Naive thymus-derived CD4-positive, alpha-beta T cell (primary cell): ENCODE measurements around the gene ETS1. TPM values are rescaled to one million over a fixed set of nuclear protein-coding genes. Genes with fewer than 3 reads are reported as not detected.

Source experiments
- ATAC-seq: fragments of 150-1000 bp; cut with Tn5 transposase; 2 replicates; pipeline ENCODE4 v1.10.0; 2021; ENCODE audit warnings: mild to moderate bottlenecking, moderate library complexity
- CTCF ChIA-PET: fragments of 350-600 bp; sonication (Branson Sonifier 250); formaldehyde crosslinking; loops from one replicate; lab custom pipeline; 2021; ENCODE audit warnings: antibody characterized with exemption; lab: Charles Lee
- POLR2A ChIA-PET: fragments of 350-600 bp; sonication (Branson Sonifier 250); formaldehyde crosslinking; loops from one replicate; lab custom pipeline; 2021; ENCODE audit warnings: antibody characterized with exemption, inconsistent platforms; lab: Charles Lee
- DNase-seq, 9 donors: peaks; one replicate each; pipeline versions ENCODE4 v3.0.0 to v3.0.0-alpha.2; 2020 to 2022; ENCODE audit warnings: mixed read lengths in 1 of 9
- H3K27ac ChIP-seq: one replicate; pipeline ENCODE4 v1.7.0; 2013; ENCODE audit warnings: mild to moderate bottlenecking, low read depth, low read length, moderate library complexity
- H3K27me3 ChIP-seq, 2 donors: one replicate each; pipeline ENCODE4 v1.7.0; 2013; ENCODE audit warnings: low read length in 2 of 2, mild to moderate bottlenecking in 2 of 2, moderate library complexity in 2 of 2; ENCODE audit not compliant: control insufficient read depth in 2 of 2, insufficient read depth in 2 of 2
- H3K36me3 ChIP-seq, 3 experiments: 1 replicate in 2 of 3; 2 replicates in 1 of 3; pipeline ENCODE4 v1.7.0; 2013; ENCODE audit warnings: low read length in 3 of 3, mild to moderate bottlenecking in 3 of 3, moderate library complexity in 1 of 3; ENCODE audit not compliant: insufficient read depth in 3 of 3, control insufficient read depth in 2 of 3
- H3K4me1 ChIP-seq, 2 donors: one replicate each; pipeline ENCODE4 v1.7.0; 2013; ENCODE audit warnings: low read length in 2 of 2, mild to moderate bottlenecking in 2 of 2, moderate library complexity in 1 of 2; ENCODE audit not compliant: control insufficient read depth in 2 of 2, insufficient read depth in 2 of 2
- H3K4me3 ChIP-seq: 2 replicates; pipeline ENCODE4 v1.7.0; 2013; ENCODE audit warnings: mild to moderate bottlenecking, low read length
- H3K9me3 ChIP-seq, 3 experiments: 1 replicate in 2 of 3; 2 replicates in 1 of 3; pipeline ENCODE4 v1.7.0; 2013; ENCODE audit warnings: low read length in 3 of 3; ENCODE audit not compliant: control insufficient read depth in 2 of 3
- H3K27ac Mint-ChIP-seq, 9 donors: one replicate each; pipeline ENCODE4 v1.8.0; 2020 to 2022; ENCODE audit warnings: mixed read lengths in 9 of 9, mild to moderate bottlenecking in 8 of 9, moderate library complexity in 5 of 9, inconsistent platforms in 2 of 9
- H3K27me3 Mint-ChIP-seq, 5 donors: one replicate each; pipeline ENCODE4 v1.8.0; 2021 to 2022; ENCODE audit warnings: mixed read lengths in 5 of 5, mild to moderate bottlenecking in 1 of 5
- H3K36me3 Mint-ChIP-seq, 5 donors: one replicate each; pipeline ENCODE4 v1.8.0; 2020 to 2022; ENCODE audit warnings: mixed read lengths in 5 of 5, mild to moderate bottlenecking in 3 of 5, inconsistent platforms in 1 of 5
- H3K4me1 Mint-ChIP-seq, 7 donors: one replicate each; pipeline ENCODE4 v1.8.0; 2020 to 2022; ENCODE audit warnings: mixed read lengths in 7 of 7, mild to moderate bottlenecking in 3 of 7, inconsistent platforms in 1 of 7
- H3K4me3 Mint-ChIP-seq, 10 donors: one replicate each; pipeline ENCODE4 v1.8.0; 2020 to 2022; ENCODE audit warnings: mild to moderate bottlenecking in 10 of 10, mixed read lengths in 10 of 10, moderate library complexity in 6 of 10, inconsistent platforms in 2 of 10
- H3K9me3 Mint-ChIP-seq, 11 donors: one replicate each; pipeline ENCODE4 v1.8.0; 2020 to 2022; ENCODE audit warnings: mixed read lengths in 11 of 11, mild to moderate bottlenecking in 4 of 11, inconsistent platforms in 1 of 11, moderate library complexity in 1 of 11
- intact Hi-C, 2 donors: fragments of 100-400 bp; cut with micrococcal nuclease; formaldehyde crosslinking; loops; one replicate each; pipeline ENCODE4 v1.15.1; 2023
- polyA plus RNA-seq, 2 donors: library from polyadenylated mRNA; unstranded; fragments of 300-500 nt; fragmentation: Illumina TruSeq; gene quantifications; one replicate each; pipeline ENCODE4 v1.2.3, GENCODE V29; 2021
- total RNA-seq, 6 experiments: library from RNA in 5 of 6; stranded (reverse) in 5 of 6; gene quantifications; 1 replicate in 5 of 6; 2 replicates in 1 of 6; pipeline ENCODE4 v1.2.3 and lab custom pipeline; 2021 to 2026

The ETS1 gene
- total and polyA plus RNA-seq, 7 experiments from 2014 or later = 514 to 871 (median 676) TPM

GRCh38 chr11:128546916-128547315, 40.4 kb downstream of the ETS1 start:
- Histone ChIP-seq H3K27ac (peak overlapping the region; percentile 76), H3K9me3 (no peaks in the 10 kb centered on the region), H3K36me3 (no peaks in the 10 kb centered on the region), H3K4me3 (no peak overlapping the region), H3K27me3 (no peaks in the 10 kb centered on the region), H3K4me1 (peaks cover 21 to 69% of the 10 kb centered on the region in 2 donors)
- DNase-seq (no peak), ATAC-seq (no peak)
- Mint-ChIP-seq H3K4me3 (peak overlapping the region; percentile 46 to 97 (median 88)), H3K36me3 (peaks cover 0 to 3% (median 0%) of the 10 kb centered on the region in 5 donors), H3K9me3 (no peaks in the 10 kb centered on the region), H3K4me1 (peaks cover 45 to 95% (median 90%) of the 10 kb centered on the region in 7 donors), H3K27ac (peak overlapping the region; percentile 40 to 99 (median 93)), H3K27me3 (no peaks in the 10 kb centered on the region)
- CTCF ChIA-PET = interaction anchor here (1.0 kb wide), 1 partner anchor 13 kb away, joined by 3 read pairs; no protein-coding TSS in a partner anchor
- intact Hi-C loops = no loop called here
- POLR2A ChIA-PET = interaction anchor here (0.7 to 15.5 kb wide), 9 partner anchors 8 to 299 kb away, joined by 3 to 380 read pairs (median 5); no protein-coding TSS in a partner anchor

- Histone ChIP-seq H3K9me3 (no peaks in the 10 kb centered on the region), H3K4me1 (peaks cover 7 to 45% of the 10 kb centered on the region in 2 donors), H3K4me3 (no peak overlapping the region), H3K27me3 (no peaks in the 10 kb centered on the region), H3K27ac (peak overlapping the region; percentile 44), H3K36me3 (no peaks in the 10 kb centered on the region)
- H3K4me3 Mint-ChIP-seq = peak overlapping the region; percentile 15 to 93 (median 82)
- peaks cover 0 to 3% (median 0%) of the 10 kb centered on the region in 5 donors for H3K36me3 Mint-ChIP-seq
- peak overlapping the region in 8 of 9 donors; percentile 55 to 99 (median 90) for H3K27ac Mint-ChIP-seq
- intact Hi-C loops = loop anchor here in 1 of 2 donors (1.0 kb wide), 1 partner anchor 8 kb away; no protein-coding TSS in a partner anchor
- ATAC-seq = peak; percentile 72
- H3K9me3 Mint-ChIP-seq = no peaks in the 10 kb centered on the region
- DNase-seq = peak in 7 of 9 donors; percentile 30 to 46 (median 38)
- H3K4me1 Mint-ChIP-seq = peaks cover 33 to 79% (median 74%) of the 10 kb centered on the region in 7 donors
- peaks cover 0 to 3% (median 0%) of the 10 kb centered on the region in 5 donors for H3K27me3 Mint-ChIP-seq
- CTCF ChIA-PET = interaction anchor here (0.8 to 1.8 kb wide), 8 partner anchors 9 to 261 kb away, joined by 3 to 6 read pairs (median 4); no protein-coding TSS in a partner anchor
- POLR2A ChIA-PET = interaction anchor here (0.6 to 15.5 kb wide), 15 partner anchors 9 to 286 kb away, joined by 3 to 380 read pairs (median 5); no protein-coding TSS in a partner anchor
Measured at GRCh38 chr11:128544471-128545051, 42.8 kb downstream of the ETS1 start.

DNA sequence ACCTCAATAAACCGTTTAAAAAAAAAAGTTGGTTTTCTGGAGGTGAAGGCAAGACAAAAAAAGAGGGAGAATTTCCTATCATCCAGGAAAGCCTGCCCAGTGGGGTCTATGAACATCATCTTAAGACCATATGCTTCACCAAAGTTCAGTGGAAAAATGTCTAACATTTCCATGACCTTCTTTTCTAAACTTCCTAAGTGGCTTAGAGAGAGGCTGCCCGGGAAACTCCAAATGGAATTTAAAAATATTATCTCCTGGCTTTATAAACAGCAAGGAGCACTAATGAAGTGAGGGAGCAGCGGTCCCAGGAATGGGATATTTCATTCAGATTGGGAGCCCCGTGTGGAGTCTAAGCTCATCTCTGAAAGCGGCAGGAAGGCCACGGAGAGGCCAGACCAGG, 46.9 kb downstream of the ETS1 start:
- CTCF ChIA-PET = interaction anchor here (0.6 to 0.9 kb wide), 2 partner anchors 14 to 118 kb away, joined by 5 to 6 read pairs; no protein-coding TSS in a partner anchor
- ATAC-seq = no peak
- H3K27ac ChIP-seq = no peak overlapping the region
- peaks cover 0 to 3% (median 0%) of the 10 kb centered on the region in 11 donors for H3K9me3 Mint-ChIP-seq
- H3K9me3 ChIP-seq = no peaks in the 10 kb centered on the region
- no peak overlapping the region for H3K4me3 ChIP-seq
- no peak overlapping the region for H3K4me3 Mint-ChIP-seq
- peaks cover 0 to 12% (median 0%) of the 10 kb centered on the region in 5 donors for H3K27me3 Mint-ChIP-seq
- H3K27me3 ChIP-seq = no peaks in the 10 kb centered on the region
- DNase-seq = no peak
- H3K36me3 Mint-ChIP-seq = peaks cover 0 to 5% (median 0%) of the 10 kb centered on the region in 5 donors
- POLR2A ChIA-PET = interaction anchor here (0.9 to 15.5 kb wide), 3 partner anchors 10 to 17 kb away, joined by 3 to 380 read pairs (median 4); no protein-coding TSS in a partner anchor
- no peaks in the 10 kb centered on the region for H3K36me3 ChIP-seq
- intact Hi-C loops = loop anchor here in 1 of 2 donors (1.0 kb wide), 1 partner anchor 8 kb away; no protein-coding TSS in a partner anchor
- peak overlapping the region in 2 of 9 donors; percentile 86 to 92 for H3K27ac Mint-ChIP-seq
- H3K4me1 Mint-ChIP-seq = peaks cover 11 to 64% (median 45%) of the 10 kb centered on the region in 7 donors
- H3K4me1 ChIP-seq = peaks cover 0 to 20% of the 10 kb centered on the region in 2 donors

DNA sequence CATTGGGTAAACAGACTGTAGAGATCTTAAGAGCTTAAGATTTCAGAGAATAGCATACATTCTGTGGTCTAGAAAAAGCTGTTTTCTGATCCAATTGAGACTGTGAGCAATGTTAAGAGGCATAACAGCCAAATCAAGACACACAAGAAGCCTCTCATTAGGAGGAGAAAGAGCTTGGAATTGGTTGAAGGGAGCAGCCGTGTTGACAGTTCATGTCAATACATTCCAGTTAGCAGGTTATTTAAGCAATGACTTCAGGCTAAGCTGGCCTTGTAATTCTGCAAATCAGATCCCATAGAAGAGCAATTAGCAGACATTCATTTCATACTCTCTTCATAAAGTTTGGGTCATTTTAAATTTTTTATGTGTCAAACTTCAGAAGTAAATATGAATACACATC, 50.9 kb downstream of the ETS1 start:
- H3K36me3 Mint-ChIP-seq = peaks cover 0 to 16% (median 0%) of the 10 kb centered on the region in 5 donors
- CTCF ChIA-PET = interaction anchor here (1.1 to 2.0 kb wide), 5 partner anchors 8 to 213 kb away, joined by 3 to 12 read pairs (median 3); no protein-coding TSS in a partner anchor

DNA sequence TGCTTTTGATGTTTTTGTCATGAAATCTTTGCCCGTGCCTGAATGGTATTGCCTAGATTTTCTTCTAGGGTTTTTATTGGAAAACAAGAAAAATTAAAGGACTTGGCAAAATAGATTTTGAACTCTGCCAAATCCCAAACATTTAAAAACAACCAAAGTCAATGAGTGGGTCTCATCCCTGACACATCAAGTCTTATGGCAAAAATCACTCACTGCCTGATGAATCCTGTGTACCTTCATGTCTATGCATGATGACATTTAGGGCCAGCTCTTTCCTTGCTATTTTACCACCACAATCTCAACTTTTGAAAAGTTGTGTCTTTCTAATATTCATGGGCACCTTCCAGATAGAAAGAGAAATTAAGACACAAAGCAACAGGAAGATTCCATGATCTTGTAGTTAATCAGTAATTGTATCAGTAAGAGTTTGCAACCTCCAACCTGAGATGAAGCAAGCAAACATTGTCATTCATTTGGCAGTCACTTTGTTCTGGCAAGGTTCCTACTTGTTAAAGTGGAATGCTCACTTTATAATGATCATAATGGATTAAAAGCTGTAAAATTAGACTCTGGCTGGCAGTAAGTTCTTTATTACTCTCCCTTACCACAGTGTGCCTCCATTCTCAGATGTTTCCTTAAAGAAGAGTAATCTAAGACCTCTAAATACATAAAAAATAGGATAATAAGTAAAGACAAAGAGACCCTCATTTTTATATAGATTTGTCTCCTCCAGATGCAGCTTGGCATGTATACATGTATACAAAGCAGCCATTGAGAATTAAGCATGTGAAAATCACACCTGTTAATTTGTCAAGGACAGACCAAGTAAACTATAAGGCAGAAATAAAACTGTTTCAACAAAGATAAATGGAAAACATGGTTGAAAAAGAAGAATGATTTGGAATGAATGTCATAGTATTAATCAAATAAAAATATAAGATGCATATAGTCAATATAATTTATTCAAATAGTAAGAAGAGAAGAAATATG, 51.6 kb downstream of the ETS1 start:
- no peak overlapping the region for H3K27ac ChIP-seq
- intact Hi-C loops = loop anchor here in 1 of 2 donors (1.0 kb wide), 2 partner anchors 8 to 9 kb away; no protein-coding TSS in a partner anchor
- no peaks in the 10 kb centered on the region for H3K4me1 ChIP-seq
- Mint-ChIP-seq H3K27ac (peak overlapping the region in 2 of 9 donors; percentile 32 to 80), H3K27me3 (peaks cover 0 to 15% (median 0%) of the 10 kb centered on the region in 5 donors), H3K4me3 (no peak overlapping the region), H3K4me1 (peaks cover 7 to 59% (median 21%) of the 10 kb centered on the region in 7 donors), H3K9me3 (peaks cover 0 to 9% (median 0%) of the 10 kb centered on the region in 11 donors), H3K36me3 (peaks cover 0 to 16% (median 0%) of the 10 kb centered on the region in 5 donors)
- H3K4me3 ChIP-seq = no peak overlapping the region
- H3K36me3 ChIP-seq = no peaks in the 10 kb centered on the region
- CTCF ChIA-PET = interaction anchor here (1.2 kb wide), 1 partner anchor 212 kb away, joined by 3 read pairs; no protein-coding TSS in a partner anchor
- ATAC-seq = no peak
- no peaks in the 10 kb centered on the region for H3K9me3 ChIP-seq
- H3K27me3 ChIP-seq = no peaks in the 10 kb centered on the region
- no peak for DNase-seq
- POLR2A ChIA-PET = interaction anchor here (0.6 to 15.5 kb wide), 6 partner anchors 10 to 64 kb away, joined by 3 to 380 read pairs (median 4); no protein-coding TSS in a partner anchor

More for the DNA sequence above, 50.9 kb downstream of the ETS1 start:
- ATAC-seq = no peak
- POLR2A ChIA-PET = interaction anchor here (1.1 to 15.5 kb wide), 4 partner anchors 9 to 65 kb away, joined by 3 to 380 read pairs (median 16); no protein-coding TSS in a partner anchor
- peaks cover 0 to 15% (median 0%) of the 10 kb centered on the region in 5 donors for H3K27me3 Mint-ChIP-seq
- Histone ChIP-seq H3K4me3 (no peak overlapping the region), H3K27ac (no peak overlapping the region), H3K27me3 (no peaks in the 10 kb centered on the region), H3K4me1 (no peaks in the 10 kb centered on the region), H3K36me3 (no peaks in the 10 kb centered on the region), H3K9me3 (no peaks in the 10 kb centered on the region)
- H3K9me3 Mint-ChIP-seq = peaks cover 0 to 9% (median 0%) of the 10 kb centered on the region in 11 donors
- H3K4me3 Mint-ChIP-seq = no peak overlapping the region
- peak overlapping the region in 2 of 9 donors; percentile 32 to 36 for H3K27ac Mint-ChIP-seq
- peaks cover 7 to 61% (median 23%) of the 10 kb centered on the region in 7 donors for H3K4me1 Mint-ChIP-seq
- DNase-seq = no peak
- intact Hi-C loops = loop anchor here in 1 of 2 donors (1.0 kb wide), 2 partner anchors 8 to 9 kb away; no protein-coding TSS in a partner anchor
